Panc1 (cell line): ENCODE results near the gene MANF.

Experiments
- POLR2AphosphoS5 ChIP-seq: IDR thresholded peaks from 2 replicates; pipeline ENCODE4 v1.6.1; 2012; ENCODE audit warnings: mild to moderate bottlenecking, low read depth, low read length, moderate library complexity
- TF ChIP-seq, protein P1 (sequence below): fragments of 450-650 bp; IDR thresholded peaks from 2 replicates; pipeline ENCODE4 v1.5.1; 2017; ENCODE audit warnings: mild to moderate bottlenecking
- TF ChIP-seq, protein P2 (sequence below), 2 experiments: IDR thresholded peaks; 2 replicates each; pipeline ENCODE4 v1.6.1; 2011 to 2012; ENCODE audit warnings: low read depth in 2 of 2, control low read depth in 1 of 2, low read length in 1 of 2, mild to moderate bottlenecking in 1 of 2, moderate library complexity in 1 of 2; ENCODE audit not compliant: insufficient read depth in 1 of 2

DNA sequence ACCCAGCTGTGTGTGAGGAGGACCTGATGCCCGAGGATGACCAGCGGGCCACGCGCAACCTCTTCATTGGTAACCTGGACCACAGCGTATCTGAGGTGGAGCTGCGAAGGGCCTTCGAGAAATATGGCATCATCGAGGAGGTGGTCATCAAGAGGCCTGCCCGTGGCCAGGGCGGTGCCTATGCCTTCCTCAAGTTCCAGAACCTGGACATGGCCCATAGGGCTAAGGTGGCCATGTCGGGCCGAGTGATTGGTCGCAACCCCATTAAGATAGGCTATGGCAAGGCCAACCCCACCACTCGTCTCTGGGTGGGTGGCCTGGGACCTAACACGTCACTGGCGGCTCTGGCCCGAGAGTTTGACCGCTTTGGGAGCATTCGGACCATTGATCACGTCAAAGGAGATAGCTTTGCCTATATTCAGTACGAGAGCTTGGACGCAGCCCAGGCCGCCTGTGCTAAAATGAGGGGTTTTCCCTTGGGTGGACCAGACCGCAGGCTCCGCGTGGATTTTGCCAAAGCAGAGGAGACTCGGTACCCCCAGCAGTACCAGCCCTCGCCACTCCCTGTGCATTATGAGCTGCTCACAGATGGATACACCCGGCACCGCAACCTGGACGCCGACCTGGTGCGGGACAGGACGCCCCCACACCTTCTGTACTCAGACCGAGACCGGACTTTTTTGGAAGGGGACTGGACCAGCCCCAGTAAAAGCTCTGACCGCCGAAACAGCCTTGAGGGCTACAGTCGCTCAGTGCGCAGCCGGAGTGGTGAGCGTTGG is 7.5 kb downstream of the MANF start:
- TF ChIP-seq, protein P1, sequence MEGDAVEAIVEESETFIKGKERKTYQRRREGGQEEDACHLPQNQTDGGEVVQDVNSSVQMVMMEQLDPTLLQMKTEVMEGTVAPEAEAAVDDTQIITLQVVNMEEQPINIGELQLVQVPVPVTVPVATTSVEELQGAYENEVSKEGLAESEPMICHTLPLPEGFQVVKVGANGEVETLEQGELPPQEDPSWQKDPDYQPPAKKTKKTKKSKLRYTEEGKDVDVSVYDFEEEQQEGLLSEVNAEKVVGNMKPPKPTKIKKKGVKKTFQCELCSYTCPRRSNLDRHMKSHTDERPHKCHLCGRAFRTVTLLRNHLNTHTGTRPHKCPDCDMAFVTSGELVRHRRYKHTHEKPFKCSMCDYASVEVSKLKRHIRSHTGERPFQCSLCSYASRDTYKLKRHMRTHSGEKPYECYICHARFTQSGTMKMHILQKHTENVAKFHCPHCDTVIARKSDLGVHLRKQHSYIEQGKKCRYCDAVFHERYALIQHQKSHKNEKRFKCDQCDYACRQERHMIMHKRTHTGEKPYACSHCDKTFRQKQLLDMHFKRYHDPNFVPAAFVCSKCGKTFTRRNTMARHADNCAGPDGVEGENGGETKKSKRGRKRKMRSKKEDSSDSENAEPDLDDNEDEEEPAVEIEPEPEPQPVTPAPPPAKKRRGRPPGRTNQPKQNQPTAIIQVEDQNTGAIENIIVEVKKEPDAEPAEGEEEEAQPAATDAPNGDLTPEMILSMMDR = no peak
- TF ChIP-seq, protein P2, sequence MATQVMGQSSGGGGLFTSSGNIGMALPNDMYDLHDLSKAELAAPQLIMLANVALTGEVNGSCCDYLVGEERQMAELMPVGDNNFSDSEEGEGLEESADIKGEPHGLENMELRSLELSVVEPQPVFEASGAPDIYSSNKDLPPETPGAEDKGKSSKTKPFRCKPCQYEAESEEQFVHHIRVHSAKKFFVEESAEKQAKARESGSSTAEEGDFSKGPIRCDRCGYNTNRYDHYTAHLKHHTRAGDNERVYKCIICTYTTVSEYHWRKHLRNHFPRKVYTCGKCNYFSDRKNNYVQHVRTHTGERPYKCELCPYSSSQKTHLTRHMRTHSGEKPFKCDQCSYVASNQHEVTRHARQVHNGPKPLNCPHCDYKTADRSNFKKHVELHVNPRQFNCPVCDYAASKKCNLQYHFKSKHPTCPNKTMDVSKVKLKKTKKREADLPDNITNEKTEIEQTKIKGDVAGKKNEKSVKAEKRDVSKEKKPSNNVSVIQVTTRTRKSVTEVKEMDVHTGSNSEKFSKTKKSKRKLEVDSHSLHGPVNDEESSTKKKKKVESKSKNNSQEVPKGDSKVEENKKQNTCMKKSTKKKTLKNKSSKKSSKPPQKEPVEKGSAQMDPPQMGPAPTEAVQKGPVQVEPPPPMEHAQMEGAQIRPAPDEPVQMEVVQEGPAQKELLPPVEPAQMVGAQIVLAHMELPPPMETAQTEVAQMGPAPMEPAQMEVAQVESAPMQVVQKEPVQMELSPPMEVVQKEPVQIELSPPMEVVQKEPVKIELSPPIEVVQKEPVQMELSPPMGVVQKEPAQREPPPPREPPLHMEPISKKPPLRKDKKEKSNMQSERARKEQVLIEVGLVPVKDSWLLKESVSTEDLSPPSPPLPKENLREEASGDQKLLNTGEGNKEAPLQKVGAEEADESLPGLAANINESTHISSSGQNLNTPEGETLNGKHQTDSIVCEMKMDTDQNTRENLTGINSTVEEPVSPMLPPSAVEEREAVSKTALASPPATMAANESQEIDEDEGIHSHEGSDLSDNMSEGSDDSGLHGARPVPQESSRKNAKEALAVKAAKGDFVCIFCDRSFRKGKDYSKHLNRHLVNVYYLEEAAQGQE (IDR thresholded peaks at IDR 0.05; ENCODE audit: insufficient read depth in 1 of 2, low read depth in 2 of 2, low read length in 1 of 2) = no peak
- TF ChIP-seq POLR2AphosphoS5 = no peak
